Right renal cortex interstitium (tissue), 3 donors: ENCODE results near the gene SDF4. TPM values are rescaled to one million over a fixed set of nuclear protein-coding genes. Genes with fewer than 3 reads are reported as not detected.

Experiments used
- DNase-seq, 3 donors: peaks; one replicate each; pipeline ENCODE4 v3.0.0-alpha.2; 2013; ENCODE audit warnings: low read depth in 3 of 3, low spot score in 2 of 3
- polyA plus RNA-seq, 3 donors: library from polyadenylated mRNA; unstranded; fragments of 120-200 nt; gene quantifications; one replicate each; pipeline ENCODE4 v1.2.1, GENCODE V29; 2013; ENCODE audit not compliant: insufficient read length in 3 of 3

The SDF4 gene
- polyA plus RNA-seq, 3 donors, result 109 to 126 (median 123) TPM

DNA sequence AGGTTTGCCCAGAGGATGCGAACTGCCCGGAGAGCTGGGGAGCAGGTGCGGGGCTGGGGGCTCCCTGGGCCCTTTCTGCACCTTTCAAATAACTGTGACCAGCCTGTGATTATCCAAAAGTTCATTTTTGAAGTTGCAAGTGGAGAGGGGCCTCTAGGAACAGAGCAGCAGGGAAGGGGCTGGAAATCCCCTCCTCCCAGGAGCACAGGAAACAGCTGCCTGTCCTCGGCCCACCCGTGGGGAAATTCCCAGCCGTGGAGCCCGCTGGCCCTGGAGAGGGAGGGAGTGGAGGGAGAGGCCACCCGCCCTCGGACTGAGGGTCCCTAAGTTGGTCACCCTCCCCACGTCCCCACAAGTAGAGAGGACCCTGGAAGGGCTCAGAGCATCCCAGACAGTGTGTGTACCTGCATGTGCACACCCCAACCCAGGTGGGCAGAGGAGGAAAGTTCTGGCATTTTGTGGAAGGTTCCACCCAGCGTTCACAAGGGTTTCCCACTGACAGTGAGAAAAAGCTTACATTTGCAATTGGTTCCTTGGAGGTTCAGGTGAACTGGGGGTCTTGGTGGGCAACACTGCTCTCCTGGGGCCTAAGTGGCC lies 16.6 kb downstream of the SDF4 start:
- no peak for DNase-seq

- DNase-seq, result no peak
Observed at GRCh38 chr1:1213345-1214265, 18.2 kb downstream of the SDF4 start, which contains the start of gene TNFRSF4. Gene TNFRSF4 (minus strand): TSS chr1:1214153. CDS start chr1:1214127, 26 bp downstream.

- DNase-seq, result no peak
Observed at GRCh38 chr1:1212780-1213344, 18.9 kb downstream of the SDF4 start.

- DNase-seq, result no peak
Observed at GRCh38 chr1:1211541-1212441, 20.0 kb downstream of the SDF4 start.

DNA sequence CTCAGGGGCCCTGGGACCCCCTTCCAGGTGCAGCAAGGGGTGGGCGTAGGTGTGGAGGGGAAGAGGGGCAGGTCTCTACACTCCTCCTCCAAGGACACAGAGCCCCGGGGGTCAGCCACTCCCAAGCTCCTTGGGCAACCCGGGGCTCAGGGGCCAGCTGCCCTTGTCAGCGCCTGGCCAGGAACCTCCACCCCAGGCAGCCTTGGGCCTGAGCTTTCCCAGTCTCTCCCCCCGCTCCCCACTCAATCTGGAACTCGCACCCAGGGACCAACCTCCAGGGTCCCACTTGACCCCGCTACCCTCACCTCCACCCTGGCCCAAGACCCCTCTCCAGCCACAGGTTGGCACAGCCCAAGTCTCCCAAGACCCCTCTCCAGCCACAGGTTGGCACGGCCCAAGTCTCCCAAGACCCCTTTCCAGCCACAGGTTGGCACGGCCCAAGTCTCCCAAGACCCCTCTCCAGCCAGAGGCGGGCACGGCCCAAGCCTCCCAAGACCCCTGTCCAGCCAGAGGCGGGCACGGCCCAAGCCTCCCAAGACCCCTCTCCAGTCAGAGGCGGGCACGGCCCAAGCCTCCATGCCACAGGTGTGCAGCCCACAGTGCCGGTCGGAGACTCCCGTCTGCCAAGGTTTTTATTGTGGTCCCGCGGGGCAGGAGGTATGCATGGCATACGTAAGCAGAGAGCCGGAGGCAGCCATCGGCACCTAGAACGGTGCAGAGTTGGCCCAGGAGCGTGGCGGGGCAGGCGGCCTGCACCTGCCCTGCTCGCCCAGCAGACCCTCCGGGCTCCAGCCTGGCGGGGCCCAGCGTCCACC lies 20.9 kb downstream of the SDF4 start:
- DNase-seq, result no peak

- DNase-seq, result no peak
Observed at GRCh38 chr1:1208713-1209433, 22.9 kb downstream of the SDF4 start.

DNA sequence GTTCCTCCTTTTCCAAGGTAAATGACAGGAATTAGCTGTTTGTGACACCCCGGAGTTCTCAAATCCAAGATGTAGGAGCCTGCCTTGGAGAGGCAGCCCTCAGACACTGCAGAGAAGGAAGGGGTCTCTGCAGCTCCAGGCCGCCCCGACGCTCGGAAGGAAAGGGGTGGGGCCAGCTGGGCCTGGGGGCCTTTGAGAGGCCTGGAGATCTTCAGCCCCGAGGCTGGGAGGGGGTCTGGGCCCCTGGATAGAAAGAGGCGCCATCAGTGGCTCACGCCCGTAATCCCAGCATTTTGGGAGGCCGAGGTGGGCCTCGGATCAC lies 24.3 kb downstream of the SDF4 start:
- no peak for DNase-seq

GRCh38 chr1:1206966-1207531 lies 24.8 kb downstream of the SDF4 start:
- no peak for DNase-seq

DNA sequence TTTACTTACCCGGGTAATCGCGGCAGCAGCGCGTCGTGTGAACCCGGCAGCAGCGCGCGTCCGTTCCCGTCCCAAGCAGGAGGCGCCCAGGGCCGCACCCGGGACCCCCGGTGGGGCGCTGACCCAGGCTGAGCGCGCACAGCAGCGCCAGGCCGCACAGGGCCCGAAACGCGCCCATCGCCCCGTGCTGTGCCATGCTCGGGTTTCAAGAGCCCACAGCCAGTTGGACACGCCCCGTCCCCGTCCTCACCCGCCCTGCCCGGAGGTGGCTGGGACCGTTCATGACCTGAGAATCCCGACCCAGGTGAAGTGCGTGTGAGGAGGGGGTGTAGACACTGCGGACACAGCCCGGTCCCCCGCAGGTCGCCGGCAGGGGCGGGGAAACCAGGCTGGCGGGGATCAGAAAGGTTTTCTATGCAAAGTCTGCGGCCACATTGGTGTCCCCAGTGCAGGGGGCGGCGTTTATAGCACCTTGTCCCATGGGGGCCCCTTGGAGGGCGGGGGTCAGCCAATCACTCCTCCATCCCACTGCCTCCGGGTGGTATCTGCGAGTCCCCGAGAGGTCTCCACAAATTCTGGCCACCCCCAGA lies 25.3 kb downstream of the SDF4 start, which contains the start of gene TNFRSF18:
TNFRSF18 (minus strand) TSS at position 217 of the 590 bp plus-strand sequence; CDS start at position 196, 21 bp downstream.
- DNase-seq, result no peak

DNA sequence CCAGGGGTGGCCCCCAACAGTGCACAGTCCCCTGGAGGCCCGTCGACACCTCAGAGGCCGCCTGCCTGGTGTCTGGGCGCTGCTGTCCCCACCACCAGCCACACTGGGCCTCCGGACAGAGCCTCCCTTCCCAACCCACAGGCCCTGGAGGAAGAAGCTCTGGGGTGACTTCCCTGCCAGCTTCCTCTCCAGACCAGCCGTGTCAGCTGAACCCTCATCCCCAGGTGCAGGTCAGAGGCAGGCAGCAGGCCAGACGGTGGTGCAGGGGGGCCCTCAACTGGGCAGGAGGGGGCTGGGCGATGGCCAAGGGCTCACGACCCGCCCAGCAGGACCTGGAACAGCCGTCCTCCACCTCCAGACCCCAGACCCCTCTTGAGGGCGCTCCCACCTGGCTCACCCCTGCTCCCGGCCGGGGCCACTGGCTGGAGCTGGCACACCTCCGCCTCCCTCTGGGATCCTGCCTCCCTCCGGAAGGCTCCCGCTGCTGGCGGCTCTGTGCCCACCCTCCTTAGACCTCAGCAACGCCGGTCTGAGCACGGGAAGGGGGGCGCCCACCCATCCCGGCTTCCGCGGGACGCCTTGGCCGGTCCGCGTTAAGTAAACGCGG lies 25.9 kb downstream of the SDF4 start:
- DNase-seq, result no peak

GRCh38 chr1:1204998-1205768 lies 26.6 kb downstream of the SDF4 start:
- DNase-seq, result no peak

DNA sequence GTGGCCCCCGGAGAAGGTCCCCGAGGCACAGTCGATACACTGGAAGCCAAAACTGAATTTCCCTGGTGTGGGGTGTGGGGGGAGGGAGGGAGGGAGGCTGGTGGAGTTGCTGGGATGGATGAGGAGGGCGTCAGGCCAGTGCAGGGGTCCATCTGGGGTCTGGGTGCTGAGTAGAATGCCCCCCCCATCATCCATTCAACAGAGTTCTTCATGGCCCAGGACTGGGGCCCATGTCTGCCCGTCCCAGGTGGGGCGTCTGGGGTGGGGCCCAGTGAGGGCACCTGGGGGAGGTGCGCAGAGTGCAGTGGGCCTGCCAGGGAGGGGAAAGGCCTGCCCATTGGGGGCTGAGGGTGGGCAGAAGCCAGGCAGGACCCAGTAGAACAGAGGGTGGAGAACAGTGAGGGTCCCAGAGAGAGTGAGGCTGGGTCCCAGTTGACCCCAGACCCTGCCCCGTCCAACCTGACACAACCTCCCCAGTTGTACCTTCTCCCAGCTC lies 27.3 kb downstream of the SDF4 start:
- no peak for DNase-seq

- no peak for DNase-seq
Observed at GRCh38 chr1:1203561-1204424, 28.0 kb downstream of the SDF4 start.

- no peak for DNase-seq
Observed at GRCh38 chr1:1202831-1203560, 28.8 kb downstream of the SDF4 start.
